HEK293 (cell line): ENCODE data around the gene TMX2.

ENCODE experiments used
- ATF2 ChIP-seq: fragments of 450-650 bp; formaldehyde crosslinking; IDR thresholded peaks from 2 replicates; pipeline ENCODE4 v1.5.1; 2016; ENCODE audit warnings: missing biosample characterization, missing genetic modification characterization, low read depth
- BCL11A ChIP-seq: fragments of 450-650 bp; formaldehyde crosslinking; IDR thresholded peaks from 2 replicates; pipeline ENCODE4 v1.5.1; 2016; ENCODE audit warnings: low read depth, missing biosample characterization, missing genetic modification characterization
- ELK4 ChIP-seq: IDR thresholded peaks from 2 replicates; pipeline ENCODE4 v1.6.1; 2011; ENCODE audit warnings: mild to moderate bottlenecking, low read depth, low read length, borderline replicate concordance
- GLI2 ChIP-seq: fragments of 450-650 bp; formaldehyde crosslinking; IDR thresholded peaks from 2 replicates; pipeline ENCODE4; 2017; ENCODE audit warnings: missing biosample characterization, missing genetic modification characterization, low read depth, borderline replicate concordance
- KLF7 ChIP-seq: fragments of 450-650 bp; formaldehyde crosslinking; IDR thresholded peaks from 2 replicates; pipeline ENCODE4 v1.5.1; 2016; ENCODE audit warnings: missing biosample characterization, missing genetic modification characterization, borderline replicate concordance
- PRDM1 ChIP-seq: fragments of 450-650 bp; formaldehyde crosslinking; IDR thresholded peaks from 2 replicates; pipeline ENCODE4; 2016; ENCODE audit warnings: missing biosample characterization, missing genetic modification characterization
- SCRT2 ChIP-seq: fragments of 450-650 bp; formaldehyde crosslinking; IDR thresholded peaks from 2 replicates; pipeline ENCODE4 v1.5.1; 2016; ENCODE audit warnings: missing biosample characterization, missing genetic modification characterization
- ZBTB1 ChIP-seq: fragments of 450-650 bp; formaldehyde crosslinking; IDR thresholded peaks from 2 replicates; pipeline ENCODE4 v1.5.1; 2016; ENCODE audit warnings: missing biosample characterization, missing genetic modification characterization
- ZBTB17 ChIP-seq: fragments of 450-650 bp; formaldehyde crosslinking; IDR thresholded peaks from 2 replicates; pipeline ENCODE4 v1.5.1; 2016; ENCODE audit warnings: missing biosample characterization, missing genetic modification characterization
- ZBTB26 ChIP-seq: fragments of 450-650 bp; formaldehyde crosslinking; optimal IDR thresholded peaks from 2 replicates; pipeline ENCODE3; 2016; ENCODE audit warnings: missing biosample characterization, mild to moderate bottlenecking, missing genetic modification characterization
- ZBTB7A ChIP-seq: fragments of 450-650 bp; formaldehyde crosslinking; IDR thresholded peaks from 2 replicates; pipeline ENCODE4 v1.5.1; 2016; ENCODE audit warnings: low read depth, missing biosample characterization, missing genetic modification characterization
- ZNF112 ChIP-seq: fragments of 450-650 bp; formaldehyde crosslinking; IDR thresholded peaks from 2 replicates; pipeline ENCODE4 v1.5.0; 2017; ENCODE audit warnings: missing biosample characterization, missing genetic modification characterization
- ZNF157 ChIP-seq: fragments of 450-650 bp; formaldehyde crosslinking; IDR thresholded peaks from 2 replicates; pipeline ENCODE4 v1.5.1; 2016; ENCODE audit warnings: missing biosample characterization, missing genetic modification characterization
- ZNF175 ChIP-seq: fragments of 450-650 bp; formaldehyde crosslinking; IDR thresholded peaks from 2 replicates; pipeline ENCODE4 v1.5.1; 2016; ENCODE audit warnings: missing biosample characterization, missing genetic modification characterization
- ZNF184 ChIP-seq: fragments of 450-650 bp; IDR thresholded peaks from 2 replicates; pipeline ENCODE4 v1.5.1; 2018; ENCODE audit warnings: missing biosample characterization, mild to moderate bottlenecking, missing genetic modification characterization
- ZNF223 ChIP-seq: fragments of 450-650 bp; formaldehyde crosslinking; IDR thresholded peaks from 2 replicates; pipeline ENCODE4 v1.5.1; 2016; ENCODE audit warnings: missing biosample characterization, missing genetic modification characterization
- ZNF274 ChIP-seq, 2 experiments: fragments of 200-500 bp in 1 of 2; fragments of 450-650 bp in 1 of 2; sonication (Bioruptor generic) in 1 of 2; formaldehyde crosslinking in 1 of 2; IDR thresholded peaks; 2 replicates each; pipeline versions ENCODE4 v1.5.1 to v1.6.1; 2014 to 2016; ENCODE audit warnings: borderline replicate concordance in 1 of 2, inconsistent platforms in 1 of 2, low read length in 1 of 2, missing biosample characterization in 1 of 2, missing genetic modification characterization in 1 of 2
- ZNF280C ChIP-seq: fragments of 450-650 bp; formaldehyde crosslinking; IDR thresholded peaks from 2 replicates; pipeline ENCODE4 v1.5.1; 2016; ENCODE audit warnings: missing biosample characterization, missing genetic modification characterization
- ZNF341 ChIP-seq: fragments of 450-650 bp; formaldehyde crosslinking; IDR thresholded peaks from 2 replicates; pipeline ENCODE4; 2016; ENCODE audit warnings: low read depth, missing biosample characterization, missing genetic modification characterization
- ZNF362 ChIP-seq: fragments of 450-650 bp; formaldehyde crosslinking; IDR thresholded peaks from 2 replicates; pipeline ENCODE4 v1.5.1; 2016; ENCODE audit warnings: missing biosample characterization, missing genetic modification characterization
- ZNF501 ChIP-seq: fragments of 450-650 bp; formaldehyde crosslinking; IDR thresholded peaks from 2 replicates; pipeline ENCODE4 v1.5.1; 2016; ENCODE audit warnings: missing biosample characterization, missing genetic modification characterization
- ZNF521 ChIP-seq: fragments of 450-650 bp; formaldehyde crosslinking; IDR thresholded peaks from 2 replicates; pipeline ENCODE4 v1.5.1; 2017; ENCODE audit warnings: missing biosample characterization, mild to moderate bottlenecking, missing genetic modification characterization
- ZNF544 ChIP-seq: fragments of 450-650 bp; formaldehyde crosslinking; IDR thresholded peaks from 2 replicates; pipeline ENCODE4 v1.5.0; 2017; ENCODE audit warnings: missing biosample characterization, missing genetic modification characterization
- ZNF555 ChIP-seq: fragments of 450-650 bp; formaldehyde crosslinking; conservative IDR thresholded peaks from 2 replicates; pipeline ENCODE4 v1.5.1; 2017; ENCODE audit warnings: missing biosample characterization, mild to moderate bottlenecking, missing genetic modification characterization, inconsistent platforms
- ZNF580 ChIP-seq: fragments of 450-650 bp; formaldehyde crosslinking; IDR thresholded peaks from 2 replicates; pipeline ENCODE4 v1.5.1; 2016; ENCODE audit warnings: missing biosample characterization, missing genetic modification characterization
- ZNF600 ChIP-seq: fragments of 450-650 bp; formaldehyde crosslinking; IDR thresholded peaks from 2 replicates; pipeline ENCODE4 v1.5.1; 2016; ENCODE audit warnings: missing biosample characterization, missing genetic modification characterization
- ZNF660 ChIP-seq: fragments of 450-650 bp; IDR thresholded peaks from 2 replicates; pipeline ENCODE4 v1.5.1; 2018; ENCODE audit warnings: missing biosample characterization, mild to moderate bottlenecking, missing genetic modification characterization
- ZNF692 ChIP-seq: fragments of 450-650 bp; formaldehyde crosslinking; IDR thresholded peaks from 2 replicates; pipeline ENCODE4 v1.5.1; 2016; ENCODE audit warnings: missing biosample characterization, missing genetic modification characterization
- ZNF791 ChIP-seq: fragments of 450-650 bp; formaldehyde crosslinking; IDR thresholded peaks from 2 replicates; pipeline ENCODE4 v1.5.1; 2016; ENCODE audit warnings: missing biosample characterization, missing genetic modification characterization
- ZXDB ChIP-seq: fragments of 450-650 bp; formaldehyde crosslinking; IDR thresholded peaks from 2 replicates; pipeline ENCODE4 v1.5.1; 2016; ENCODE audit warnings: missing biosample characterization, missing genetic modification characterization

TMX2 gene

GRCh38 chr11:57761301-57762234 is 49.2 kb downstream of the TMX2 start, which contains the start of gene CTNND1 (continued):
- 0 out of 2 replicates have a peak, but pooled peaks have one; percentile 14 for TF ChIP-seq KLF7 (tag by site-specific recombination)
- TF ChIP-seq GLI2 (tag by site-specific recombination) = no peak
- no peak for TF ChIP-seq ZNF280C (tag by site-specific recombination)
- peak; percentile 55; the same call in 1 of the 2 replicates for TF ChIP-seq ZBTB17 (tag by site-specific recombination)
- no peak for TF ChIP-seq ZNF274 (IDR thresholded peaks at IDR 0.05; ENCODE audit: low read length)
- TF ChIP-seq ZNF274 (tag by site-specific recombination; IDR thresholded peaks at IDR 0.05; ENCODE audit: borderline replicate concordance) = no peak
- peak; percentile 60; the same call in 1 of the 2 replicates for TF ChIP-seq ATF2 (tag by site-specific recombination)
- peak; percentile 28; the same call in 1 of the 2 replicates for TF ChIP-seq ZXDB (tag by site-specific recombination)
- no peak for TF ChIP-seq ZNF112 (tag by site-specific recombination)
- peak; percentile 21; the same call in 1 of the 2 replicates for TF ChIP-seq ZNF660 (tag by site-specific recombination)
- no peak for TF ChIP-seq ZNF184 (tag by site-specific recombination)
- peak; percentile 28; the same call in 1 of the 2 replicates for TF ChIP-seq ZNF341 (tag by site-specific recombination)
- peak; percentile 66 for TF ChIP-seq ZNF600 (tag by site-specific recombination)
- no peak for TF ChIP-seq ZBTB1 (tag by site-specific recombination)
- no peak for TF ChIP-seq ZNF580
- TF ChIP-seq ZNF521 = no peak
- no peak for TF ChIP-seq BCL11A (tag by site-specific recombination)
- no peak for TF ChIP-seq ZNF223 (tag by site-specific recombination)
- TF ChIP-seq ZNF157 (tag by site-specific recombination) = no peak
- no peak for TF ChIP-seq ZNF692 (tag by site-specific recombination)
- TF ChIP-seq SCRT2 (tag by site-specific recombination) = no peak
- TF ChIP-seq ZNF501 (tag by site-specific recombination) = 0 out of 2 replicates have a peak, but pooled peaks have one; percentile 51
- TF ChIP-seq ZNF555 = no peak
- TF ChIP-seq ZNF362 (tag by site-specific recombination) = peak; percentile 78
- no peak for TF ChIP-seq ZBTB26 (tag by site-specific recombination)
- no peak for TF ChIP-seq ZNF544 (tag by site-specific recombination)
- peak; percentile 95 for TF ChIP-seq PRDM1 (tag by site-specific recombination)
- TF ChIP-seq ZNF175 (tag by site-specific recombination) = no peak
- TF ChIP-seq ELK4 = no peak
- no peak for TF ChIP-seq ZNF791
- TF ChIP-seq ZBTB7A = no peak
